SK-N-MC (cell line): Measurements from ENCODE around the gene ABAT.

ENCODE experiments used
- EZH2 ChIP-seq: fragments of 200-600 bp; sonication (generic); IDR thresholded peaks from one replicate; pipeline ENCODE4 v1.6.1; 2017; ENCODE audit warnings: antibody characterized with exemption
- FOXP2 ChIP-seq: optimal IDR thresholded peaks from 2 replicates; pipeline ENCODE3; 2011; ENCODE audit warnings: mild to moderate bottlenecking, moderate library complexity; ENCODE audit not compliant: insufficient read depth; ENCODE audit errors: extremely low read length, control extremely low read depth
- POLR2AphosphoS5 ChIP-seq: IDR thresholded peaks from 2 replicates; pipeline ENCODE4 v1.6.1; 2012; ENCODE audit warnings: mild to moderate bottlenecking, low read depth, low read length, borderline replicate concordance

GRCh38 chr16:8630255-8630953, 44.0 kb upstream of the ABAT start:
- TF ChIP-seq POLR2AphosphoS5 (no peak), EZH2 (no peak), FOXP2 (no peak)
